Urothelium cell line (cell line): ENCODE results near the gene FGFR1OP2.
"Not testable (repeated sequence)": the region's sequence is repeated elsewhere in the genome, so short reads cannot be mapped to it uniquely, and the experiment has no call there.

ENCODE experiments used
- DNase-seq: peaks from one replicate; pipeline ENCODE4 v3.0.0; 2011; ENCODE audit warnings: low spot score, mixed read lengths
- FAIRE-seq: peaks from 2 replicates; lab custom pipeline; 2011; peaks lifted over from hg19 to GRCh38; lab: Jason Lieb, UNC

FGFR1OP2 gene

DNA sequence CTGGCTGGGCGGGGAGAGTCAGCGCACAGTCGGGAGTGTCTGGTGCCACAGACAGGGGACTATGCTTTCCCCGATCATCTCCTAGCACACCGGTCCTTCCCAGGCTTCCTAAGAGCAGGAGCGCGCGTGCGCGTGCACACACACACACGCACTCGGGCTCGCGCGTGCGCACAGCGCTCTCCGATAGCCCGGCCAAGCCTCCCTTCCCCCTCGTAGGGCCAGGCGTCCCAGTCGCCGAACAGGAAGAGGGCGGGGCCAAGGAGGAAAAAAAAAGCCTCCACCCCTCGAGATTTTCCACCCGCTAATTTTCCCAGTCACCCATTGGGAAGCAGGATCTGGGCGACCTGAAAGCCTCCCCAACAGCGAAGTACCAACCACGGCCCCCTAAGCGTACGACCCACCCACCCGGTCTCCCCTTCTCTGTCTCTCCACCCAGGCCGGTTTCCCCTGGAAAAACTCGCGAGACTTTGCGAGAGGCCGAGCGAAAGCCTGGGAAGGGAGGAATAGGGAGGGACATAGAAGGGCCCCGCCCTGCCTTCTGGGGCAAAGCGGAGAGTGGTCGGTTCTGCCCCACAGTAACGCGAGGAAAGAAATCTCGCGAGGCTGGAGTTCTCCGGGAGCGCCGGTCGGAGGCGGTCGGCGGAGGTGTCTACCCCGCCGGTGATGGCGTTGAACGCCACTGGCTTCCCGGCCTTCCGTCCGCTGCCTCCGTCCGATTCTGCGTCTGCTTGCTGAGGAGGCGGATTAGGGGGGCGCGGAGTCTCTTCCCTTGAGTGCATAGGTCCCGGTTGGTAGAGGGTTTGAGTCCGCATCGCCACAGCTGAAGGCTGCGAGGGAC lies at the start of gene FGFR1OP2, which contains the start of gene INTS13:
FGFR1OP2 (plus strand) TSS at position 608 of the 838 bp plus-strand sequence. CDS start 15,689 bp downstream, outside the sequence.
INTS13 (minus strand) TSS at position 119 of the 838 bp plus-strand sequence. CDS start 1,178 bp downstream, outside the sequence.
- FAIRE-seq (peak; percentile 94), DNase-seq (peak; percentile 98)

GRCh38 chr12:26890784-26891183 lies 47.5 kb upstream of the FGFR1OP2 start:
- FAIRE-seq = no peak
- no peak for DNase-seq

DNA sequence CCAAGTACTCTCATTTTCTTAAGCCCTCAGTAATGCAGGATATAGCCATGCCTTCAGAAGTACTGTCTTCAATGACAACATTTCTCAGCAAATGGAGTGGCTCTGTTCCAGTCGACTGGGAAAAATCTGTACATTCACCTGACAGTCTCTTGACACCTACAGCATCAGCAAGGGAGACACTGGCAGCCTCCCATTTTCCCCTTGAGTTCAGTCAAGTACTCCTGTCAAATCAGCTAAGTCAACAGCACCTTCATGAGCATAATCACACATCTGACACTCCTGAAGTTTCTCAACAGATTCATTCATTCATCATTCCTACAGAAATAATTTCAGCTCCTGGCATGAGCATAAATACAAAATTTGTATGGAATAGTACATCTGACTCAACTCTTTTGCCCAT lies 46.6 kb upstream of the FGFR1OP2 start:
- FAIRE-seq (peak; percentile 5), DNase-seq (no peak)

GRCh38 chr12:26895672-26896071 lies 42.6 kb upstream of the FGFR1OP2 start:
- FAIRE-seq = no peak
- DNase-seq = no peak

DNA sequence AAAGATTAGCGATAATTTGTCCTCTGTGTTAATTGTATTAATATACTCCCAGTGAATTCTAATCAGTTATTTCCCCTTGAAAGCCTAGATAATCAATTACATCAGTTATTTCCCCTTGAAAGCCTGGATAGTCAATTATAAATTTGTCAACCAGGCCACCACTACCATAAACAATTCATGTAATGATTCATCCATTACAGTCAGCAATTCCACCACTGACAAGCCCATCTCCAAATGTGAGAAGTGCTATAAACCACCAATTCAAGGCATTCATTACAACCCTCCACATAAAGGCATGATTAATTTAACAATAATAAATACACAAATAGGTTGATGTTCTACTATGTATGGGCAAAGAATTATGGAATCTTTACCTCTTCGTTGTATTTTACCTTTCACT lies 41.4 kb upstream of the FGFR1OP2 start:
- DNase-seq (no peak), FAIRE-seq (no peak)

GRCh38 chr12:26903396-26903795 lies 34.9 kb upstream of the FGFR1OP2 start:
- not testable (repeated sequence) for FAIRE-seq, DNase-seq

- no peak for FAIRE-seq
- DNase-seq = no peak
Measured at GRCh38 chr12:26906024-26906423, 32.2 kb upstream of the FGFR1OP2 start.

- no peak for DNase-seq
- peak; percentile 13 for FAIRE-seq
Measured at GRCh38 chr12:26906704-26907103, 31.6 kb upstream of the FGFR1OP2 start.

DNA sequence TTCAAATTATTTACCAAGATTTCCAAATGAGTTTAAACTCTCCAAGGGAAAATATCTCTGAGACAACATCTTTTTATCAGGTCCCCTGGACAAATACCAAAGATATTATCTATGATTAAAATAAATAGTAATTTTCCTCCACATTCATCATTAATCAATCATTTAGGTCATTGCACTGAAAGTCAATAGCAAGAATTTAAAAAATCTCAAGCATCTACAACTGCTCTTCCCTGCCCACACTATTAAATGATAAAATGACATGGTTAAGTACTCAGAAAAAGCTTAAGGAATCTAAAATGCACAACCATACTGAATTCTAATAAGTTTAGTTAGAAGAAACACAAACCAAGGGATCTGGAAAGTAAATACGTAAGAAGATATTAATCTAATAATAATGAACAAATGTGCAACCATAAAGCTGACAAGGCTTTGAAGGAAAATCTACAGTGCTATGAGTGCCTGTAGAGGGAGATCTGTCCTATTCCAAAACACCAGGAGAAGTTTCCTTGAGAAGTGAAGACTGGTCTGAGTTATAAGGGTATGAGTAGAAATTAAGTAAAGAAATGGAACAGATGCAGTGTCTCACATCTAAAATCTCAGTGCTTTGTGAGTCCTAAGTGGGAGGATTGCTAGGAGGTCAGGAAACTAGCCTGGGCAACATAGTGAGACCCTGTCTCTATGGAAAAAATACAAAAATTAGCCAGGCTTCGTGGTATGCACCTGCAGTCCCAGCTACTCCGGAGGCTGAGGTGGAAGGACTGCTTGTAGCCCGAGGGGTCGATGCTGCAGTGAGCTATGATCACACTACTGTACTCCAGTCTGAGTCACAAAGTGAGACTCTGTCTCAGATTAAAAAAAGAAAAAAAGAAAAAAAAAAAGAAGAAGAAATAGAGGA lies 19.7 kb upstream of the FGFR1OP2 start:
- DNase-seq (no peak), FAIRE-seq (no peak)

GRCh38 chr12:26919216-26919555 lies 19.1 kb upstream of the FGFR1OP2 start:
- no peak for FAIRE-seq
- no peak for DNase-seq

DNA sequence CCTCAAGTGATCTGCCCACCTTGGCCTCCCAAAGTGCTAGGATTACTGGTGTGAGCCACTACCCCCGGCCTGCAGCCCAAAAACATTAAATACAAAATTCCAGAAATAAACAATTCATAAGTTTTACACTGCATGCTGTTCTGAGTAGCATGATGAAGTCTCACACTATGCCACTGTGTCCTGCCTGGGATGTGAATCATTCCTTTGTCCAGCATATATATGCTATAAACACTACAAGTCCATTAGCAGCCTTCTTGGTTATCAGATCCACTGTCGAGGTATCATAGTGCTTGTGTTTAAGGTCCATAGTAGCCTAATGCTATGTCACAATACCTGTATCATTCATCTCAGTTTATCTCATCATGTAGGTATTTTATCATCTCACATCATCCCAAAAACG lies 16.4 kb upstream of the FGFR1OP2 start:
- DNase-seq (no peak), FAIRE-seq (no peak)

- no peak for DNase-seq
- FAIRE-seq = no peak
Measured at GRCh38 chr12:26928661-26929060, 9.6 kb upstream of the FGFR1OP2 start.

GRCh38 chr12:26929590-26929989 lies 8.7 kb upstream of the FGFR1OP2 start:
- DNase-seq (no peak), FAIRE-seq (no peak)

DNA sequence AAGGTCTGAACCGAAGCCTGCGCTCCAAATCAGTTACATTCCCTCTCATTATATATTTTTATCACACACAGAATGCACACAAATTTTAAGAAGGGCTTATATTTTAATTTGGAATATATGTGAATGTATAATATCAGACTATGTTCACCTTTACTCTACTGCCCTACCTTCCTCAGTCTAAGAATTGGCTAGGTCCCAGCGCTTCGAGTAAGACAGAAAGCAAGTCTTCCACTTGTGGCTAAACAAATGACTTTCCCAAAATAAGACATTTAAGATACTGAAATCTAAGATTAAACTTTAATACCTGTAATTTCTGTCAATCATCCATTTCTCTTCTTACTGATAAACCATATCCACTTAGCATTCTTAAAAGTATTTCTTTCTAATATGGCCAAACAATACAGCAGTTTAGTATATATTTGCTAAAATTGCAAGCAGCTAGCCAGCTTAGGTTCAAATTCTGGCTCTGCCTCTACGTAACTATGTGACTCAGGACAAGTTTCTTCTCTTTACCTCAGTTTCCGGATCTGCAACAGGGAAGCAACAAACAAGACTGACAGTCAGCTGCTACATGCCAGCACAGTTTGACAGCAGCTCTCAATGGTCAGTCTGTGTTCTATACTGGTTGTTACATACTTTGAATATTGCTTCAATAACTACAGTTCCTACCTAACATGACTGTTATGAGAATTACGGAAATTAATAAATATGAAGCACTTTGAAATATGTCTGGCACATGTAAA lies 2.5 kb upstream of the FGFR1OP2 start:
- DNase-seq (no peak), FAIRE-seq (no peak)

GRCh38 chr12:26936559-26937442 lies 1.5 kb upstream of the FGFR1OP2 start:
- FAIRE-seq (no peak), DNase-seq (no peak)

GRCh38 chr12:26937443-26937862 lies 817 bp upstream of the FGFR1OP2 start:
- FAIRE-seq (no peak), DNase-seq (no peak)

GRCh38 chr12:26938701-26939062 lies 412 bp downstream of the FGFR1OP2 start:
- DNase-seq (peak; percentile 30), FAIRE-seq (no peak)

DNA sequence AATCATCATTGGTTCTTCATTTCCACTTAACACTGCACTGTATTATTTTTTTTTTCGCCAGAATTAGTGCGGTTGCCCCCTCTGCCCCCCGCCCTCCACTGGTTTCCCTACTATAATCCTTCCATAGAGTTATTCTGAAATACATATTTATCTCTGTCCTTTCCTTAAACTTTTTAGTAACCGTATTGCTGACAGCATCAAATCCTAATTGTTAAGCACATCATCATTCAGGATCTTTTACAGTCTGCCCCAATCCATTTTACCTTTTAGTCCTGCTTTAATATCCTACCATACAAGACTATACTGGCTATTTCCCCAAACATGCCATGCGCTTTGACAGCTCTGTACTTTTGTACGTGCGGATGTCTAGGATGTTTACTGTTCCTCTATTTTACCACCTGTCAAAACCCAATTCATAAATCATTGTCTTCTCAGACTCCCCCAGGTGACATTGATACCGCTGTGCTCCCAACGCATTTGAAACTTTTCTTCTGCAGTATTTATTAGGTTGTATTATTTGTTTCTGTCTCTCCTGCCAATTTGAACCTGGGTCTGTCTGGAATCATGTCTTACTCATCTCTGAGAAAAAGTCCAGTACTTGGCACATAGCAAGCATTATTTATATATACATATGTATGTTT lies 1.0 kb downstream of the FGFR1OP2 start:
- DNase-seq (no peak), FAIRE-seq (no peak)

DNA sequence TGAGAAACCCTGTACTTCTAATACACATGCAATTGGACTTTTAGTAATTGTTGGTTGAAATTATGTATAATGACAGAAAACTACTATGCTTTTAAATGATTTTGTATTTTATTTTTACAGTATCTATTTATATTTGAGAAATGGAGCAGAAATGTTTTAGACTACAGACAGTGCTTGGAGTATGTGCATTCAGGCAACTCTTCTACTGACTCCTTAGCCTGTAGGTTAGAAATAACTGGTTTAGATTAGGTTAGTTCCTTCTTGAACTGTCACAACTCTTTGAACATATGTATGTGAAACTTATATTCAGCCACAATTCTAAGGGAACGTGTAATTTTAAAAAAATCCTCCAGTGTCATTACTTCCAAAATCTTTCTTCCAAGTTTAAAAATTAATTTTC lies 1.7 kb downstream of the FGFR1OP2 start:
- DNase-seq = no peak

More for the DNA sequence above, 1.7 kb downstream of the FGFR1OP2 start:
- no peak for FAIRE-seq
